Measurements from ENCODE around the gene HOXC10.

- no peak for TF ChIP-seq POLR2AphosphoS5 (IDR thresholded peaks at IDR 0.05; ENCODE audit: low read length)
- TF ChIP-seq, protein P1, sequence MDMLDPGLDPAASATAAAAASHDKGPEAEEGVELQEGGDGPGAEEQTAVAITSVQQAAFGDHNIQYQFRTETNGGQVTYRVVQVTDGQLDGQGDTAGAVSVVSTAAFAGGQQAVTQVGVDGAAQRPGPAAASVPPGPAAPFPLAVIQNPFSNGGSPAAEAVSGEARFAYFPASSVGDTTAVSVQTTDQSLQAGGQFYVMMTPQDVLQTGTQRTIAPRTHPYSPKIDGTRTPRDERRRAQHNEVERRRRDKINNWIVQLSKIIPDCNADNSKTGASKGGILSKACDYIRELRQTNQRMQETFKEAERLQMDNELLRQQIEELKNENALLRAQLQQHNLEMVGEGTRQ (IDR thresholded peaks at IDR 0.05; ENCODE audit: borderline replicate concordance, low read depth, low read length) = no peak
- no peak for TF ChIP-seq CHD4 (IDR thresholded peaks at IDR 0.05)
- no peak for TF ChIP-seq YY1 (IDR thresholded peaks at IDR 0.05; ENCODE audit: low read depth, low read length)
- TF ChIP-seq SUPT20H (IDR thresholded peaks at IDR 0.05; ENCODE audit: borderline replicate concordance, control insufficient read depth, low read depth, low read length) = no peak
- no peak for TF ChIP-seq CTCF (IDR thresholded peaks at IDR 0.05 in 2 of 3, conservative IDR thresholded peaks at IDR 0.05 in 1 of 3; ENCODE audit: control insufficient read depth in 2 of 3, extremely low read depth in 1 of 3, insufficient read depth in 1 of 3, low read depth in 3 of 3, low read length in 3 of 3)
- no peak for TF ChIP-seq RB1 (IDR thresholded peaks at IDR 0.05; ENCODE audit: borderline replicate concordance)
- 0 out of 2 replicates have a peak, but pooled peaks have one; percentile 37 for TF ChIP-seq CHD2 (IDR thresholded peaks at IDR 0.05; ENCODE audit: borderline replicate concordance, low read depth, low read length)
- no peak for TF ChIP-seq FOXM1 (IDR thresholded peaks at IDR 0.05; ENCODE audit: low read depth, low read length)
Observed at GRCh38 chr12:54018468-54018984, 33.6 kb downstream of the HOXC10 start.
